GM21367 (cell line): ENCODE results near the gene ACAP3.

Source experiments
- ATAC-seq: cut with Tn5 transposase; IDR thresholded peaks from one replicate; pipeline ENCODE4 v1.9.1; 2021; ENCODE audit not compliant: unreplicated experiment

ACAP3 gene

GRCh38 chr1:1286313-1287261 lies 21.1 kb downstream of the ACAP3 start:
- no peak for ATAC-seq

DNA sequence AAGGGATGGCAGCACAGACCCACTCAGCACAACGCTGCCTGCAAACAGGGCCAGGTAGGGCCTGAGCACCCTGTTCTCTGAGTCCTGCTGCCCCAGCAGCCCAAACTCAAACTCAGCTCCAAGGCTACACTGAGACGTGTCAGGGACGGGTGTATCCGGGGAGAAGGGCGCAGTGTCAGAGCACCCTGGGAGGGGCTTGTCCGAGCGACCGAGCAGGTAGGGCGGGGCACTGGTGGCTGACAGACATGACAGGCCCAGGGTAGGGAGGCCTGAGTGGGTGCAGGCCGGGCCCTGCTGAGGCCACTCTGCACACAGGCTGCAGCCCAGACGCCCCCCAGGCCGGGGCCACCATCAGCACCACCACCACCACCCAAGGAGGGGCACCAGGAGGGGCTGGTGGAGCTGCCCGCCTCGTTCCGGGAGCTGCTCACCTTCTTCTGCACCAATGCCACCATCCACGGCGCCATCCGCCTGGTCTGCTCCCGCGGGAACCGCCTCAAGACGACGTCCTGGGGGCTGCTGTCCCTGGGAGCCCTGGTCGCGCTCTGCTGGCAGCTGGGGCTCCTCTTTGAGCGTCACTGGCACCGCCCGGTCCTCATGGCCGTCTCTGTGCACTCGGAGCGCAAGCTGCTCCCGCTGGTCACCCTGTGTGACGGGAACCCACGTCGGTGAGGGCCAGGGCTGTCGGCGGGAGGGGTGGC lies 22.0 kb downstream of the ACAP3 start:
- ATAC-seq: no peak

DNA sequence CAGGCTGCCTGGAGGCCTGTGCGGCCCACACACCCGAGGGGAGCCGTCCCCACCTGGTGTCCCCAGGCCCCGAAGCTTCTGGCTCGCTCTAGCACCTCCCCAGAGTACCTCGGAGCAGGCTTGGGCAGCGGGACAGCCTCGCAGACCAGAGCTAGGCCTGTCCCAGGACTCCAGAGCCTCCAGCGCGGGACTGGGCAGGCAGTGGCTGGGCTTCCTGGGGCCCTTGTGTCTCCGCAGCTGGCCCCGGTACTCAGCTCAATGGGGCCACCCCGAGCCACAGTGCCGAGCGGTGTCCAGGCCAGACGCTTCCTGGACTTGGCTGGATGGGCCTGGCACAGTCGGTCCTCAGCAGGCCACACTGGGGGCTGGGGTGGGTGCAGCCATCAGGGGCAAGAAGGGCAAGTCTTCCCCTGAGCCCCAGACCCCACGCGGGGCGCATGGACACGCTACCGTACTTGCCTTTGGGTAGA lies 22.6 kb downstream of the ACAP3 start:
- no peak for ATAC-seq

GRCh38 chr1:1284221-1285101 lies 23.3 kb downstream of the ACAP3 start:
- no peak for ATAC-seq

GRCh38 chr1:1283821-1284220 lies 23.9 kb downstream of the ACAP3 start:
- ATAC-seq: no peak

GRCh38 chr1:1282998-1283397 lies 24.7 kb downstream of the ACAP3 start:
- ATAC-seq: no peak

DNA sequence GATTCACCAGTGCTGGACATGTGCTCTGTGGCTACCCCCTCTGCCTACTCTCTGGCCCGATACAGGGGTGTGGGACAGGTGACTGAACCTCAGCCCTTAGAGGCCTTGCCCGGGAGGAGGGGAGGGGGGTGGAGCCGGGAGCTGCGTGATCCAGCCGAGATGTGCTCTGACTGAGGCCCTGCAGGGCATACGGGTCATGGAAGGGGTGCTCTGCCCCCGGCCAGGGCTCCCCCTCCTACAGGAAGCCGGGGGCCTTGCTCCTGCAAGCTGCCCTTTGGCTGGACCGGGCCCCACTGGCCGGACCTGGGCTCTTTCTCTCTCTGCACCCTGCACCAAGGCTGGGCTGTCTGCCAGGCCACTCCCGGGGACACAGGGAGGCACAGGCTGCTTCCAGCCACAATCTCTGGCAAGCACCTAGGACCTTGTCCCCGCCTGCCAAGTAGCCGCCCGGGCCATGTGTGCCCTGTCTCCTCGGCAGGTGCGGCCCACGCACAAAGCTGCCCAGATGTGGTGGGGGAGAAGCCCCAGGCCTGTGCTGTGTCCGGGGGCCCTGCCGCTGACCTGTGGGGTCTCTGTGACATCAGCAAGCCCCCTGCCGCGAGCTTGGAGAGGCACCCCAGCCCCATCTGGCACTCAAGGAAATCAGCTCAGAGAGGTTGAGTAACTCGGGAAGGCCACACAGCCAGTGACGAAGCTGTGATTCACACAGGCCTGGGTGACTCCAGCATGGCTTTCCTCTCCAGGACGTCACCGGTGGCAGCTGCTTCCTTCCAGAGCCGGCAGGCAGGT lies 26.0 kb downstream of the ACAP3 start:
- ATAC-seq: no peak

DNA sequence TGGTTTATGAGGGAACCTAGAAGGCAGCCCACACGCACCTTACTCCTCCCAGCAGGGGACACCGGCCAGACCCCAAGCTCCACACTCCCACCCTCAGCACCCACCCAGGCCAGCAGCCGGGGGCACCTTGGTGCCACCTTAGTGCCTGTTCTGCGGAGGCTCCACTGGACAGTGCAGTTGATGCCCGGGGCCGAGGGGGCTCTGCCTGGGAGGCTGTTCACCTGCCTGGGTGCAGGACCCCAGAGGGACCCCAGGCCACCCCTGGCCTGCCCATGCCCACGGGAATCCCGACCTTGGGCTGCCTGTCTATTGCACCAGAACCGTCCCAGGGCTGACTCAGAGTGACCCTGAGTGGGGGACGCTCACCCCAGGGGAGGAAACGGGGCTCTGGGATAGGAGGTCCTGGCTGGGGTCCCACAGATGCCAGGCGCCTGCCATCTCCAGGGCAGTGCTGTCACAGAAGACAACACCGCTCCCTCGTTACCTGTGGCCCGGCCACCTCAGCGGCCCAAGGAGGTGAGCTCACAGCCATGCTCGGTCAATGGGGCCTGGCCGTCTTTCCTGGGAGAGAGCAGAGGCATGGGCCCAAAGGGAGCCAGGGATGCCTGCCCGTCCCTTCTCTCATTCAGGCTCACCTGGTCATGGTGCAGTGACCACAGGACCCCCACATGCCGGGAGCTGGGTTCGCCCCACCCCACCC lies 26.8 kb downstream of the ACAP3 start:
- ATAC-seq: no peak

DNA sequence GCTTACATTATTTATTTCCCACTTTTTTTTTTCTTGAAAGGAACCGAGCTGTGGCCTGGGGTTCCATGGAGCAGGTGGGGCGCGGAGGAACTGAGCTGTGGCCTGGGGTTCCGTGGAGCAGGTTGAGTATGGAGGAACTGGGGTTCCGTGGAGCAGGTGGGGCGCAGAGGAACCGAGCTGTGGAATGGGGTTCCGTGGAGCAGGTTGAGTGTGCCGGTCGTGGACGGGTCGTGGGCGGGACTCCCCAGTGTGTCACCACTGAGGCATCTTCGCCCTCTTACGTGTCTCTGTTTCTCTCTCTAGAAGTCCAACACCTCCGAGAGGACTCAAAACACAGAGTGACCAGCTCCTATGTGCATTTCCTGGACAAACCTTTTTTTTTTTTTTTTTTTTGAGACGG lies 28.7 kb downstream of the ACAP3 start:
- ATAC-seq: no peak

DNA sequence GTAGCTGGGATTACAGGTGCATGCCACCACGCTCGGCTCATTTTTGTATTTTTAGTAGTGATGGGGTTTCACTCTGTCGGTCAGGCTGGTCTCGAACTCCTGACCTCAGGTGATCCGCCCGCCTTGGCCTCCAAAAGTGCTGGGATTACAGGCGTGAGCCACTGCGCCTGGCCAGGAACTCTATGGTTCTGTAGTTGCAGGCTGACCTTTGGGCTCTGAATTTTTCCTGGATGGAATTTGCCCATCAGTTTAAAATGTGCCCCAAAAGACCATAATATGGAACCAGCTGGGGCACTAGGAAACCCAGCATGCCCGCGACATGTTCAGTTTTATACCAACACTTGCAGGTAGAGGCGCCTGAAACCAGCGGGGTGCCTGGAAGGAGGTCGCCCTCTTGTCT lies 29.1 kb downstream of the ACAP3 start:
- ATAC-seq: no peak

- ATAC-seq: no peak
Observed at GRCh38 chr1:1275836-1276235, 31.9 kb downstream of the ACAP3 start.

DNA sequence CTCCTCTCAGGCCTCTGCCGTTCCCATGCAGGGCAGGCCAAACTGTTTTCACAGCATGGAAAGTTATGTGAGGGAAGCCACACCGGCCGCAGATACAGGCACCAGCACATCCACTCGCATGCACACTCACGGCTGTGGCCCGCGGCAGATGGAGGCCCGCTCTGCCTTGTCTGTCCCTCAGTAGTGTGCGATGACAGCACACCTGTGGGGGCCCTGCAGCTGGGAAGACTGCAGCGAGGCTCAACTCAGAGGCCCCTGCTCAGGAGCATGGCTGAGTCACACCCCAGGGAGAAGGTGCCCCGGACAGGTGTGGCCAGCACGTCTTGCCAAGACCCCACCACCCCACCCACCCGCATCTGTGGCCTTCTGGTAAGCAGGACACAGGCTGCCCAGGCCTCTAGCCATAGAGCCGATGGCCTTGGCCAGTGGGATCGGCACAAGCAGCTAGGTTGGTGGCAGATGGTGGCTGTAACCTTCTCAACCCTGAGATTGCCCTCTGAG lies 32.7 kb downstream of the ACAP3 start:
- no peak for ATAC-seq

- no peak for ATAC-seq
Observed at GRCh38 chr1:1274299-1274930, 33.3 kb downstream of the ACAP3 start.

- peak; percentile 66 for ATAC-seq
Observed at GRCh38 chr1:1273512-1274298, 34.0 kb downstream of the ACAP3 start, which contains the start of gene UBE2J2. Gene UBE2J2 (minus strand): TSS chr1:1273854. CDS start chr1:1267992, 5,862 bp downstream.

DNA sequence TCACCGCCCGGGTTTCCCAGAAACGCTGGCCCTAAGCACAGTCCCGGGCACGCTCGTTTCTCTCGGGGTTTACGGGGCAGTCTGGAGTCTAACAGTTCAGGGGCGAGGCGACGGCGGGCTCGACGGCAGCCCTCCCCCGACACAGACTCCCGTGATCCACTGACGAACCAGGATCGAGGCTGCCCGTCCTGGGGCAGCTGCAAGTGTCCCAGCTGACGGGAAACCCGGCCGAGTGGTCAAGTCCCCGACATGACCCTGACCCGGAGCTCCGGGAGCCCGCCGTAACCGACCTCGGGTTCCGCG lies 34.6 kb downstream of the ACAP3 start:
- peak; percentile 10 for ATAC-seq

GRCh38 chr1:1272341-1273208 lies 35.2 kb downstream of the ACAP3 start:
- ATAC-seq: no peak

DNA sequence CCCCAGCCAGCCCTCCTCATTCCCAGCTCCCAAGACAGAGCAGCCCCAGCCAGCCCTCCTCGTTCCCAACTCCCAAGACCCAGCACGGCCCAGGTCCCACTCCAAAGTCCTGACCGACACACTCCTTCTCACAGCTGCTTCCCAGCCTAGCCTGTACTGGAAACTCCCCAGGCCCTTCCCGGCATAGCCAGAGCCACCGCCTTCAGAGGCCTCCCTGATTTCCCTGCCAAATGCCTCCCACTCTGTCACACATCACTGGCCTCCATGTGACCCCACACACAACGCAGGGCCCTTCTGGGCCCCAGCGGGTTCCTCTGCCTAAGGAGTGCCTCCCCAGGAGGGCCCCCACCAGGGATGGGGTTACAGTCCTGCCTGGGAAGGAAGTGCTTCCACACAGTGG lies 36.9 kb downstream of the ACAP3 start:
- ATAC-seq: no peak
